DMS53 (cell line): ENCODE measurements around the gene SLC9A8.

Experiments
- DNase-seq: peaks from one replicate; lab custom pipeline; 2025; lab: John Stamatoyannopoulos, UW

Gene SLC9A8

GRCh38 chr20:49878977-49879376 lies 66.3 kb downstream of the SLC9A8 start:
- no peak for DNase-seq

- no peak for DNase-seq
These were observed 67.5 kb downstream of the SLC9A8 start for GRCh38 chr20:49880177-49880576.

- DNase-seq, result no peak
These were observed 68.3 kb downstream of the SLC9A8 start for GRCh38 chr20:49880724-49881445.

- no peak for DNase-seq
These were observed 69.7 kb downstream of the SLC9A8 start for GRCh38 chr20:49882171-49882970.

- no peak for DNase-seq
These were observed 70.7 kb downstream of the SLC9A8 start for GRCh38 chr20:49883246-49883802.

- no peak for DNase-seq
These were observed 73.1 kb downstream of the SLC9A8 start for GRCh38 chr20:49885558-49886332.

GRCh38 chr20:49886571-49887213 lies 74.1 kb downstream of the SLC9A8 start:
- DNase-seq, result no peak

GRCh38 chr20:49887251-49888211 lies 74.9 kb downstream of the SLC9A8 start:
- DNase-seq, result no peak

GRCh38 chr20:49888212-49889000 lies 75.8 kb downstream of the SLC9A8 start:
- DNase-seq, result peak; percentile 78

GRCh38 chr20:49889001-49889934 lies 76.6 kb downstream of the SLC9A8 start:
- DNase-seq, result no peak

- DNase-seq, result no peak
These were observed 77.3 kb downstream of the SLC9A8 start for GRCh38 chr20:49889935-49890333.

- no peak for DNase-seq
These were observed 78.1 kb downstream of the SLC9A8 start for GRCh38 chr20:49890471-49891361.

- no peak for DNase-seq
These were observed 79.0 kb downstream of the SLC9A8 start for GRCh38 chr20:49891476-49892110.

GRCh38 chr20:49892260-49892659 lies 79.6 kb downstream of the SLC9A8 start:
- DNase-seq, result no peak

GRCh38 chr20:49892817-49893216 lies 80.2 kb downstream of the SLC9A8 start:
- DNase-seq, result no peak

- DNase-seq, result no peak
These were observed 80.8 kb downstream of the SLC9A8 start for GRCh38 chr20:49893242-49894072.
